ENCODE data around the gene KCTD11. TPM values are rescaled to one million over a fixed set of nuclear protein-coding genes. Genes with fewer than 3 reads are reported as not detected.

KCTD11 gene
- polyA plus RNA-seq = 8.2 TPM
- long read RNA-seq, donor 1, partial matches to known transcripts = 0 of 4 reads
- long read RNA-seq, donor 1, other reads (novel, unspliced or antisense) = 0 of 4 reads
- long read RNA-seq, donor 2, transcript KCTD11-201 (1 exons, 2,783 nt) = major isoform, 13 of 15 reads
- long read RNA-seq, donor 2, partial matches to known transcripts = 0 of 15 reads
- long read RNA-seq, donor 2, other reads (novel, unspliced or antisense) = 0 of 15 reads
- long read RNA-seq, donor 3 = 0 reads
- long read RNA-seq, donor 4 = 0 reads
- long read RNA-seq, donor 5, transcript KCTD11-201 (1 exons, 2,783 nt) = major isoform, 8 of 10 reads
- long read RNA-seq, donor 5, partial matches to known transcripts = 0 of 10 reads
- long read RNA-seq, donor 5, other reads (novel, unspliced or antisense) = 0 of 10 reads
- long read RNA-seq, donor 6, transcript KCTD11-201 (1 exons, 2,783 nt) = major isoform, 11 of 15 reads
- long read RNA-seq, donor 6, partial matches to known transcripts = 0 of 15 reads
- long read RNA-seq, donor 6, other reads (novel, unspliced or antisense) = 0 of 15 reads
- long read RNA-seq, donor 7, partial matches to known transcripts = 0 of 8 reads
- long read RNA-seq, donor 7, other reads (novel, unspliced or antisense) = 0 of 8 reads
- long read RNA-seq, donor 8, transcript KCTD11-201 (1 exons, 2,783 nt) = major isoform, 19 of 21 reads
- long read RNA-seq, donor 8, partial matches to known transcripts = 0 of 21 reads
- long read RNA-seq, donor 8, other reads (novel, unspliced or antisense) = 0 of 21 reads
- long read RNA-seq, donor 9, transcript KCTD11-201 (1 exons, 2,783 nt) = major isoform, 13 of 16 reads
- long read RNA-seq, donor 9, partial matches to known transcripts = 0 of 16 reads
- long read RNA-seq, donor 9, other reads (novel, unspliced or antisense) = 0 of 16 reads
- long read RNA-seq, donor 10, transcript KCTD11-201 (1 exons, 2,783 nt) = major isoform, 13 of 16 reads
- long read RNA-seq, donor 10, partial matches to known transcripts = 0 of 16 reads
- long read RNA-seq, donor 10, other reads (novel, unspliced or antisense) = 0 of 16 reads
- long read RNA-seq, donor 11, transcript KCTD11-201 (1 exons, 2,783 nt) = major isoform, 7 of 10 reads
- long read RNA-seq, donor 11, partial matches to known transcripts = 0 of 10 reads
- long read RNA-seq, donor 11, other reads (novel, unspliced or antisense) = 0 of 10 reads

DNA sequence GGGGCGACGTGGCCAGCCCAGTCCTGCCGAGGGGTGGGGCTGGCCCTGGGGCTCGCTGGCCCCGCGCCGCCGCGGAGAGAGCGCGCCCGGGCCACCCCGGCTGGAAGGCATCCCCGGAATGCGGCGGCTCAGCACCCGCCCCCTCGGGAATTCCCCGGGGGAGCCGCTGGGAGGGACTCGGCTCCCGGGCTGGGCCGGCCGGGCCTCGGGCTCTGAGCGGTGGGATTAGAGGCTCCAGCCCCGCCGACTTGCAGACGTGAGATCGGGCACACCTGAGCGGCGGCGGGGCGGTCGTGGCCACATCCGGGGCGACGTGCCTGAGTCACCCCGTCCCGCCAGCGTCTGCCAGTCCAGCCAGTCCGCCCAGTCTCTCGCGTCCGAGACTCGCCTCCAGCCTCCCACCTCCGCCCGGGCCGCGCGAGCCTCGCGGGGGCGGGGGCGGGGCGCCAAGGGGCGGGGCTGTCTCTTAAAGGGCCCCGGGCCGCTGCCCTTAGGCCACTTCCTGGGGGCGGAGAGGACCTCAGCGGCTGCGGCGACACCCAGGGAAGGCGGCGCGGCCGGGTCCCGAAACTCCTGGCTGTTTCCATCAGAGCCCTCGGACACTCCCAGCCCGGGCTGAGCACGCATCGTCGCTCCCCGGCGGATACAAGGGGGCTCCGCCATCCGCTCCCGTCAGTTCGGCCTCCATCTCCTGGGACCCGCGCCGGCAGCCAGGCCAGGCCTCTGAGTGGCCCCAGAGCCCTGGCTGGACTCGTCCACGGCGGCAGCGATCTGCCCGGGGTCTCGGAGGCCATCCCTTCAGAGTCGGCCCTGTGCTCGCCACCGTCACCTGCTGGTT is at the start of gene KCTD11:
KCTD11 (plus strand) TSS at position 498 of the 838 bp plus-strand sequence.
- H3K27me3 ChIP-seq (ENCODE audit: control insufficient read depth, insufficient read depth, low read length) = peaks cover 4% of the 10 kb centered on the region
- H3K36me3 ChIP-seq (ENCODE audit: control insufficient read depth, insufficient read depth, low read length) = no peaks in the 10 kb centered on the region
- DNase-seq = peak; percentile 82 to 95
- peaks cover 31% of the 10 kb centered on the region for H3K4me1 ChIP-seq (ENCODE audit: control insufficient read depth, insufficient read depth, low read length)
- no CpG with 5 or more reads among the region's 91 CpGs for WGBS (ENCODE audit: insufficient coverage, low lambda C conversion rate)
- peaks cover 4% of the 10 kb centered on the region for H3K9me3 ChIP-seq (ENCODE audit: control insufficient read depth, low read depth, low read length)
- peak within 1 kb of the TSS; percentile 100 for H3K27ac ChIP-seq (ENCODE audit: low read length)
- peak within 1 kb of the TSS; percentile 100 for H3K4me3 ChIP-seq (ENCODE audit: low read length)

DNA sequence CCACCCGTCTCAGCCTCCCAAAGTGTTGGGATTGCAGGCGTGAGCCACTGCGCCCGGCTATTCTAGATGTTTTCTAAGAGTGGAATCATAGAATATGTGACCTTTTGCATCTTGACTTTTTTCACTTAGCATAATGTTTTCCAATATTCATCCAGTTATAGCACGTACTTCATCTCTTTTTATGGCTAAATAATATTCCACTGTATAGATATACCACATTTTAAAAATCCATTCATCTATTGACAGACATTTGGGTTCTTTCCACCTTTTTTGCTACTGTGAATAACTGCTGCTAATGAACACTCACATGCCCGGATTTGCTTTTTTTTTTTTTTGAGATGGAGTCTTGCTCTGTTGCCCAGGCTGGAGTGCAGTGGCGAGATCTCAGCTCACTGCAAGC is 47.8 kb upstream of the KCTD11 start:
- H3K27ac ChIP-seq (ENCODE audit: low read length) = no peak overlapping the region
- no peak for DNase-seq
- no peaks in the 10 kb centered on the region for H3K36me3 ChIP-seq (ENCODE audit: control insufficient read depth, insufficient read depth, low read length)
- H3K4me3 ChIP-seq (ENCODE audit: low read length) = no peak overlapping the region
- no peaks in the 10 kb centered on the region for H3K9me3 ChIP-seq (ENCODE audit: control insufficient read depth, low read depth, low read length)
- 97% methylated on average over 5 of the region's 7 CpGs for WGBS (ENCODE audit: insufficient coverage, low lambda C conversion rate)
- H3K4me1 ChIP-seq (ENCODE audit: control insufficient read depth, insufficient read depth, low read length) = peaks cover 3% of the 10 kb centered on the region
- H3K27me3 ChIP-seq (ENCODE audit: control insufficient read depth, insufficient read depth, low read length) = no peaks in the 10 kb centered on the region

DNA sequence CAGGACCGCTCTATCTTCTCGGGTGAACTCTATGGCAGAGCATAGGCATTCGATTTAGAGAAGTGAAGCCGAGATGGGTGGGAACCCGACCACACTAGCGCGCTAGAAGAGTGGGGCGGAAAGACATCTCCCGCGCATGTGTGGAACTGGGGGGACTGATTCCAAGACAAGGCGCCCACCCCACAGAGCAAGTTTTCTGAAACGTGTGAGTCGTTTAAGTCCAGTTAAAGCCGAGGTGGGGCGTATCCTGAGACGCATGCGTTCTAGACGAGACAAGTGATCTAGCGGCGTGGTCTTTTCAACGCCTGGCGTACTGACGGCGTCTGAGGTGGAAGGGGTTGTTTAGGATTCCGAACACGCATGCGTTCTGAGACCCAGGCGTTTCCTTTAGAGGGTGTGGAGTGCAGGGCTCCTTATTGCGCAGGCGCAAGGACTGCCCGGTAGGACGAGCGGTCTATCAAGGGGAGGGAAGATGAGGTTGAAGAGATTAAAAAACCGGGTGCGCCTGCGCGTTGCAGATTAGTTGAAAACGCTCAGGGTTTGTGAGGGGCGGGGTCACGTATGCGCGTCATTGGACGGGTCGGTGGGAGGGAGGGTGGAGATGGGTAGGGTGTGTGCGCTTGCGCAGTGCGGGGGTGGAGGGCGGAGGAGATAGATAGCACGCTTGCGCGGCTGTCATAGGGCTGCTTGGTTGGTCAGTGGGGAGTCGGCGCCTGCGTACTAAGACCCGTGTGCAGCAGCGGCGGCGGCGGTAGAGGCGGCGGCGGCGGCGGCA is 44.9 kb upstream of the KCTD11 start, which contains the start of gene EIF5A:
EIF5A (plus strand) TSS at position 718 of the 775 bp plus-strand sequence. CDS start 2,008 bp downstream, outside the sequence.
- Histone ChIP-seq H3K27me3 (ENCODE audit: control insufficient read depth, insufficient read depth, low read length) (no peaks in the 10 kb centered on the region), H3K27ac (ENCODE audit: low read length) (peak within 1 kb of the TSS; percentile 97), H3K9me3 (ENCODE audit: control insufficient read depth, low read depth, low read length) (no peaks in the 10 kb centered on the region), H3K4me1 (ENCODE audit: control insufficient read depth, insufficient read depth, low read length) (peaks cover 13% of the 10 kb centered on the region), H3K4me3 (ENCODE audit: low read length) (peak within 1 kb of the TSS; percentile 94), H3K36me3 (ENCODE audit: control insufficient read depth, insufficient read depth, low read length) (peaks cover 24% of the 10 kb centered on the region)
- WGBS (ENCODE audit: insufficient coverage, low lambda C conversion rate) = no CpG with 5 or more reads among the region's 64 CpGs
- DNase-seq = peak; percentile 100

DNA sequence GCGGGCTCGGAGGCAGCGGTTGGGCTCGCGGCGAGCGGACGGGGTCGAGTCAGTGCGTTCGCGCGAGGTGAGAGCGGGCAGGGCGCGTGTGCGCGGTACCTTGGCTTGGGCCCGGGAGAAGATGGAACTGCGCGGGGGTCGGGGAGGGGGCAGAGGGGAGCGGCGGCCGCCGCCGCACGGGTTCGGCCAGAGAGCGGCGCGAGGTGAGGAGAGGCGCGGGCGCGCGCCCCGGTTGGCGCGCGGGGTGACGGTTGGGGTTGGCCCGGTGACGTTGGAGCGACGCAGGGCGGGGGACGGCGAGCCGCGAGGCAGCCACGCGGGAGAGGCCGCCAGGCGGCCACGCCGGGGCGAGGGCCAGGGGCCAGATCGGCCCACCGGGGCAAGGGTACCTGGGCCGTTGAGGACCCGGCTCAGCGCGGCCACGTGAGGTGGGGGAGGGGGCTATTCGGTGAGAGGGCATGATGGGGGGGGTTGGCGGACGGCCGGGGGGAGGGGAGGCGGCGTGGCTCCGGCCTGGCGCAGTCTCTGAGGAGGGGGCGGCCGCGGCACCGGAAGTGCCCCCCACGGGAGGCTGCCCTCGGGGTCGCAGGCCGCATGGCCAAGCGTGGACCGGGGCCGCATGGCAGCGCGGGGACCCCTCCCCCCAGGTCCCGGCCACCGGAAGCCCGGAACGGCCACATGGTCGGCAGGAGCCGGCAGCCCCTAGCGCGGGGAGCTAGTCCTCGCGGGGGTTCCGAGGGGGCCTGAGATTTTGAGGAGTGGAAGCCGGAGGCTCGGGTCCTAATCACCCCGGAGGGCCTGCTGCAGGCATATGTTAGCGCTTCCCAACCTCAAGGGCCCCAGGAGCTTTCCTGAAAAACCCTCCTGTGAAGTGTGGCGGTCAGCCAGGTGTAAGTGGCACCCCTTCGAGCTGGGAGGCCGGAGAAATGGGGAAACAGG is 44.0 kb upstream of the KCTD11 start:
- no CpG with 5 or more reads among the region's 104 CpGs for WGBS (ENCODE audit: insufficient coverage, low lambda C conversion rate)

DNA sequence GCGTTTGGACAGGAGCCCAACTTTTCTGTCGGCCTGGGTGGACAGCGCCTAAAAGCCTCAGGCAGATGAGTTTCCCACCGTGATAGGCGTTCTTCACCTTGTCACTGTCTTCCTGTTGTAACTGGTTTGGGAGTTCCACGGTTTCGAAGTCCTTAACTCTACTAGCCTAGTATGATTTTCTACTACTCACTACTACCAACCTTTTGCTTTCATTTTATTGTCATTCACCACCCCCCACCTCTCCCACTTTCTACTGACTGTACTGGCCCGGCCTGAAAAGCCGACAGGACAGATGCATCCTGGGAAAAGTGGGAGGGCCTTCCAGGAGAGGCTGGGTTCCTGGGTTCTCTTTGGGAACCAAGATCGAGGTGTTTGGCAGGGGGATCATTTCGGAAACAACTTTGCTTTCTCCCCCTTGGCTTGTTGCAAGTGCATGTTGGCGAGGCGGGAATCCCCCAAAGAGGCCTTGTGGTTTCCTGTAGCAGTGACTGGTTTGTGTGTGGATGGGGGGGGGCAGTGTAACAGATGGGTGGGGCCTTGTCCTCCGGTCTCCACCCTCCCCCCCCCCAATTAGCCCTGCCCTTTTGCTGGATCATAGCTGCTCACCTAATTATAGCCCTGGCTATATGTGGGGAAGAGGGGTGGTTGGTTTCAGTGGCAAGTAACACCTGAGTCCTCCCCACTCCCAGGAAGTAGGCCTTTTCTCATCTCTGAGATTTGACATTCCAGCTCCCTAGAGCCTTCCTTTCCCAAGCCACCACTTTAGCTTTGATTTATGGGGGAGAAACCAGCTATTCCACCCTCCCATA is 43.1 kb upstream of the KCTD11 start:
- 0% methylated on average over 2 of the region's 14 CpGs for WGBS (ENCODE audit: insufficient coverage, low lambda C conversion rate)

More for the DNA sequence above, 44.0 kb upstream of the KCTD11 start:
- H3K36me3 ChIP-seq (ENCODE audit: control insufficient read depth, insufficient read depth, low read length) = peaks cover 32% of the 10 kb centered on the region
- peak overlapping the region; percentile 94 for H3K4me3 ChIP-seq (ENCODE audit: low read length)
- peaks cover 13% of the 10 kb centered on the region for H3K4me1 ChIP-seq (ENCODE audit: control insufficient read depth, insufficient read depth, low read length)
- no peaks in the 10 kb centered on the region for H3K9me3 ChIP-seq (ENCODE audit: control insufficient read depth, low read depth, low read length)
- H3K27ac ChIP-seq (ENCODE audit: low read length) = peak overlapping the region; percentile 97
- no peaks in the 10 kb centered on the region for H3K27me3 ChIP-seq (ENCODE audit: control insufficient read depth, insufficient read depth, low read length)
- DNase-seq = peak; percentile 48 to 54

DNA sequence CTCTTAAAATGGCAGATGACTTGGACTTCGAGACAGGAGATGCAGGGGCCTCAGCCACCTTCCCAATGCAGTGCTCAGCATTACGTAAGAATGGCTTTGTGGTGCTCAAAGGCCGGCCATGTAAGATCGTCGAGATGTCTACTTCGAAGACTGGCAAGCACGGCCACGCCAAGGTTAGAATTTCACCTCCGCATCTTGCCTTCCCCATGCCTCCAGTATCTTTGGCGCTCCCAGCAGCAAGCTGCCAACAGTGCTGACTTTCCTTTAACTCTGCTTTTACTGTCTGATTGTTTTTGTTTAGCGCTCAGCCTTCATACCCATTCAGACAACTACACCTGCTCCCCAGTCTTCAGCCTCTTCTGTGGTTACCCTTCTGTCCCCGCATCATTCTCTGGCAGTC is 42.3 kb upstream of the KCTD11 start:
- WGBS (ENCODE audit: insufficient coverage, low lambda C conversion rate) = 90% methylated on average over 2 of the region's 12 CpGs
- Histone ChIP-seq H3K9me3 (ENCODE audit: control insufficient read depth, low read depth, low read length) (no peaks in the 10 kb centered on the region), H3K4me1 (ENCODE audit: control insufficient read depth, insufficient read depth, low read length) (peaks cover 19% of the 10 kb centered on the region), H3K36me3 (ENCODE audit: control insufficient read depth, insufficient read depth, low read length) (peaks cover 43% of the 10 kb centered on the region), H3K27ac (ENCODE audit: low read length) (no peak overlapping the region), H3K27me3 (ENCODE audit: control insufficient read depth, insufficient read depth, low read length) (no peaks in the 10 kb centered on the region), H3K4me3 (ENCODE audit: low read length) (peak overlapping the region; percentile 94)
- DNase-seq = no peak

More for the DNA sequence above, 43.1 kb upstream of the KCTD11 start:
- Histone ChIP-seq H3K27ac (ENCODE audit: low read length) (peak overlapping the region; percentile 97), H3K4me3 (ENCODE audit: low read length) (peak overlapping the region; percentile 94), H3K27me3 (ENCODE audit: control insufficient read depth, insufficient read depth, low read length) (no peaks in the 10 kb centered on the region), H3K36me3 (ENCODE audit: control insufficient read depth, insufficient read depth, low read length) (peaks cover 41% of the 10 kb centered on the region), H3K4me1 (ENCODE audit: control insufficient read depth, insufficient read depth, low read length) (peaks cover 13% of the 10 kb centered on the region), H3K9me3 (ENCODE audit: control insufficient read depth, low read depth, low read length) (no peaks in the 10 kb centered on the region)
- DNase-seq = peak; percentile 78 to 89

DNA sequence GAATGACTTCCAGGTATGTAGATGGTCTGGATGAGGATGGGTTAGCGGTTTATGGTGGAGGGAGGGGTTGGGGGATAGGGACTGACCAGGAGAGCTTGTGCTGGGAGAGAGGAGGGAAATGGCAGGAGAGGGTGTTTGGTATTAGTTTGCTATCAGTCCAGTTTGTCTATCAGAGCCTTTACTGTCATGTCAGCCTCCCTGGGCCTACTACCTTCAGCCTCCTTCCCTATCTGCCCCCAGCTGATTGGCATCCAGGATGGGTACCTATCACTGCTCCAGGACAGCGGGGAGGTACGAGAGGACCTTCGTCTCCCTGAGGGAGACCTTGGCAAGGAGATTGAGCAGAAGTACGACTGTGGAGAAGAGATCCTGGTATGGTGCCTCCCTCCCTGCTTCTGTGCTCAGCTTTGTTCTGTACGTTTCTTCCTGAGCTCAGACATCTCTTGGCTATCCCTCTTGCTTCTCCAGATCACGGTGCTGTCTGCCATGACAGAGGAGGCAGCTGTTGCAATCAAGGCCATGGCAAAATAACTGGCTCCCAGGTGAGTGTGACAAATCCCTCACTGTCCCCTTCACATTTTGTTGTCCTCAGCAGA is 40.8 kb upstream of the KCTD11 start:
- H3K4me1 ChIP-seq (ENCODE audit: control insufficient read depth, insufficient read depth, low read length) = peaks cover 24% of the 10 kb centered on the region
- H3K9me3 ChIP-seq (ENCODE audit: control insufficient read depth, low read depth, low read length) = no peaks in the 10 kb centered on the region
- peaks cover 47% of the 10 kb centered on the region for H3K36me3 ChIP-seq (ENCODE audit: control insufficient read depth, insufficient read depth, low read length)
- H3K27ac ChIP-seq (ENCODE audit: low read length) = no peak overlapping the region
- DNase-seq = no peak
- no peak overlapping the region for H3K4me3 ChIP-seq (ENCODE audit: low read length)
- WGBS (ENCODE audit: insufficient coverage, low lambda C conversion rate) = 100% methylated on average over 1 of the region's 7 CpGs
- no peaks in the 10 kb centered on the region for H3K27me3 ChIP-seq (ENCODE audit: control insufficient read depth, insufficient read depth, low read length)

All from large intestine (tissue), 12 donors.